Liver (tissue), 9 donors: ENCODE measurements around the gene PMP22. TPM values are rescaled to one million over a fixed set of nuclear protein-coding genes. Genes with fewer than 3 reads are reported as not detected.

Experiments
- DNase-seq: peaks from one replicate; pipeline ENCODE4 v3.0.0-alpha.2; 2017; ENCODE audit warnings: low spot score
- H3K27ac ChIP-seq, 2 donors: one replicate each; pipeline ENCODE4 v1.7.0; 2013; ENCODE audit warnings: inconsistent platforms in 2 of 2, low read length in 2 of 2, control low read depth in 1 of 2, low read depth in 1 of 2, mild to moderate bottlenecking in 1 of 2
- H3K27me3 ChIP-seq, 4 donors: one replicate each; pipeline versions ENCODE4 v1.6.1 to v1.7.0; 2013; ENCODE audit warnings: low read length in 3 of 4, inconsistent platforms in 1 of 4, mild to moderate bottlenecking in 1 of 4, moderate library complexity in 1 of 4; ENCODE audit not compliant: control insufficient read depth in 4 of 4, insufficient read depth in 4 of 4
- H3K36me3 ChIP-seq, 4 donors: one replicate each; pipeline versions ENCODE4 v1.6.1 to v1.7.0; 2013; ENCODE audit warnings: low read length in 3 of 4, mild to moderate bottlenecking in 3 of 4, low read depth in 1 of 4, moderate library complexity in 1 of 4; ENCODE audit not compliant: control insufficient read depth in 4 of 4, insufficient read depth in 3 of 4
- H3K4me1 ChIP-seq, 4 donors: one replicate each; pipeline versions ENCODE4 v1.6.1 to v1.7.0; 2013; ENCODE audit warnings: low read length in 3 of 4, mild to moderate bottlenecking in 3 of 4, moderate library complexity in 1 of 4; ENCODE audit not compliant: control insufficient read depth in 4 of 4, insufficient read depth in 4 of 4
- H3K4me3 ChIP-seq, 3 donors: one replicate each; pipeline versions ENCODE4 v1.6.1 to v1.7.0; 2013; ENCODE audit warnings: low read length in 3 of 3, control low read depth in 1 of 3, low read depth in 1 of 3, mild to moderate bottlenecking in 1 of 3
- H3K9ac ChIP-seq, 2 donors: one replicate each; pipeline ENCODE4 v1.7.0; 2013; ENCODE audit warnings: low read length in 2 of 2, mild to moderate bottlenecking in 2 of 2, moderate library complexity in 2 of 2, control low read depth in 1 of 2, low read depth in 1 of 2
- H3K9me3 ChIP-seq, 4 donors: one replicate each; pipeline versions ENCODE4 v1.6.1 to v1.7.0; 2013; ENCODE audit warnings: low read length in 3 of 4; ENCODE audit not compliant: control insufficient read depth in 4 of 4
- FOXA1 ChIP-seq: IDR thresholded peaks from 2 replicates; pipeline ENCODE4 v1.6.1; 2016; ENCODE audit warnings: antibody characterized with exemption
- FOXA2 ChIP-seq: IDR thresholded peaks from 2 replicates; pipeline ENCODE4 v1.6.1; 2016; ENCODE audit warnings: antibody characterized with exemption
- GABPA ChIP-seq, 2 donors: IDR thresholded peaks in 1 of 2; conservative IDR thresholded peaks in 1 of 2; 2 replicates each; pipeline ENCODE4 v1.6.1; 2016; ENCODE audit warnings: antibody characterized with exemption in 2 of 2, mild to moderate bottlenecking in 1 of 2, moderate library complexity in 1 of 2
- JUND ChIP-seq, 2 donors: IDR thresholded peaks; 2 replicates each; pipeline ENCODE4 v1.6.1; 2016; ENCODE audit warnings: antibody characterized with exemption in 2 of 2
- NR2F2 ChIP-seq: IDR thresholded peaks from 2 replicates; pipeline ENCODE4 v1.6.1; 2016; ENCODE audit warnings: antibody characterized with exemption
- RXRA ChIP-seq, 2 donors: IDR thresholded peaks; 2 replicates each; pipeline ENCODE4 v1.6.1; 2017 to 2018; ENCODE audit warnings: antibody characterized with exemption in 2 of 2, mild to moderate bottlenecking in 1 of 2
- SP1 ChIP-seq: IDR thresholded peaks from 2 replicates; pipeline ENCODE4 v1.6.1; 2018; ENCODE audit warnings: antibody characterized with exemption, mild to moderate bottlenecking
- TAF1 ChIP-seq: conservative IDR thresholded peaks from 2 replicates; pipeline ENCODE4 v1.6.1; 2016; ENCODE audit warnings: antibody characterized with exemption, mild to moderate bottlenecking
- YY1 ChIP-seq: IDR thresholded peaks from 2 replicates; pipeline ENCODE4 v1.6.1; 2016; ENCODE audit warnings: antibody characterized with exemption, mild to moderate bottlenecking
- WGBS: extraction: QIAGEN DNeasy Blood & Tissue Kit; methylation state at CpG from one replicate; pipeline ENCODE4 v1.1.7; 2013; 5-methylcytosine and 5-hydroxymethylcytosine counted together
- polyA plus RNA-seq, 2 donors: library from polyadenylated mRNA; stranded (reverse) in 1 of 2; unstranded in 1 of 2; fragments of 200-250 nt in 1 of 2; fragments of >200 nt in 1 of 2; fragmentation: Nextera tagmentation in 1 of 2; extraction: Ambion mirVana in 1 of 2; gene quantifications; one replicate each; pipeline versions ENCODE4 v1.2.1 to v1.2.3, GENCODE V29; 2013 to 2015
- total RNA-seq, 2 donors: library from RNA; depleted of rRNA; stranded (reverse); fragments of >200 nt; gene quantifications; one replicate each; pipeline ENCODE4 v1.2.3, GENCODE V29; 2014
- TF ChIP-seq, protein P1 (sequence below): IDR thresholded peaks from 2 replicates; pipeline ENCODE4 v1.6.1; 2016; ENCODE audit warnings: antibody characterized with exemption
- TF ChIP-seq, protein P2 (sequence below): IDR thresholded peaks from 2 replicates; pipeline ENCODE4 v1.6.1; 2016; ENCODE audit warnings: antibody characterized with exemption
- TF ChIP-seq, protein P3 (sequence below): IDR thresholded peaks from 2 replicates; pipeline ENCODE4 v1.6.1; 2016; ENCODE audit warnings: antibody characterized with exemption
- donor health status: healthy.
- donor health status: healthy.
- donor health status: healthy.
- donor health status: healthy.
- donor health status: healthy.

PMP22 gene
- total and polyA plus RNA-seq, 4 donors = 3.2 to 9.1 (median 5.7) TPM

DNA sequence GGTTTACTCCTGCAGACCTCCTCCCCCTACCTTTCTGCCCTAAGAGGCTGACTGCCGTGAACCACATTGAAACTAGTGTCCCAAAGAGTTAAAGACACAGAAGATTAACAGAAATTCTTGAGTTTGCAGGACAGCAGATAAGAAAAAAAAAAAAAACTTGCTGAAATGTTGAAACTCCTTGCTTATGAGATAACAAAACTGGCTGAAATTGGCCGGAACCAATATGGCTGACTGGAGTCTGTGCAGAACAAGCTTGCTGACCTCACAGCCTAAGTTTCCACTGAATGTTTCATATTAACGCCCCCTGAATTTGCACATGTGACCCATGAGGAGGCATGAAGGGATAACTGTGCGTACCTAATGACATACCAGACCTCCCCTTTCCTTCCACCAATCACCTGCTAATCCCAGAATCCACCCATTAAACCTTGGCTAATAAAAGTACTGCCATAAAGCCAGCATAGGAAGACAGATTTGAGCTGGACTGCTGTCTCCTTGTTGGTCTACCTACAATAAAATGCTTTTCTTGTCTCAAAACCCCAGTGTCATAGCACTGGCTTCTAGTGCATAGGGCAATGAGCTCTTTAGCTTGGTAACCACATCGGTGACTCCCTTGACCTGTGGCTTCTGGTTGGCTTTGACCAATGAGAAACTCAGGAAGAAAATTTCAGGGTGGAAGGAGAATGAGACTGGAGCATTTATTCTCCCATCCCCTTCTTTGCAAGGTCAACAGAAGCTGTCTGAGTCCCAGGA, 80.1 kb downstream of the PMP22 start:
- Histone ChIP-seq H3K36me3 (no peaks in the 10 kb centered on the region), H3K27me3 (peaks cover 0 to 6% (median 2%) of the 10 kb centered on the region in 4 donors), H3K4me1 (no peaks in the 10 kb centered on the region), H3K9me3 (peaks cover 0 to 1% (median 0%) of the 10 kb centered on the region in 4 donors), H3K9ac (no peak overlapping the region), H3K27ac (no peak overlapping the region), H3K4me3 (no peak overlapping the region)
- WGBS = 76% methylated on average over 5 of the region's 5 CpGs
- no peak for DNase-seq
- no peak for TF ChIP-seq TAF1
- TF ChIP-seq, protein P1, sequence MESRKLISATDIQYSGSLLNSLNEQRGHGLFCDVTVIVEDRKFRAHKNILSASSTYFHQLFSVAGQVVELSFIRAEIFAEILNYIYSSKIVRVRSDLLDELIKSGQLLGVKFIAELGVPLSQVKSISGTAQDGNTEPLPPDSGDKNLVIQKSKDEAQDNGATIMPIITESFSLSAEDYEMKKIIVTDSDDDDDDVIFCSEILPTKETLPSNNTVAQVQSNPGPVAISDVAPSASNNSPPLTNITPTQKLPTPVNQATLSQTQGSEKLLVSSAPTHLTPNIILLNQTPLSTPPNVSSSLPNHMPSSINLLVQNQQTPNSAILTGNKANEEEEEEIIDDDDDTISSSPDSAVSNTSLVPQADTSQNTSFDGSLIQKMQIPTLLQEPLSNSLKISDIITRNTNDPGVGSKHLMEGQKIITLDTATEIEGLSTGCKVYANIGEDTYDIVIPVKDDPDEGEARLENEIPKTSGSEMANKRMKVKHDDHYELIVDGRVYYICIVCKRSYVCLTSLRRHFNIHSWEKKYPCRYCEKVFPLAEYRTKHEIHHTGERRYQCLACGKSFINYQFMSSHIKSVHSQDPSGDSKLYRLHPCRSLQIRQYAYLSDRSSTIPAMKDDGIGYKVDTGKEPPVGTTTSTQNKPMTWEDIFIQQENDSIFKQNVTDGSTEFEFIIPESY = no peak
- TF ChIP-seq GABPA (IDR thresholded peaks at IDR 0.05 in 1 of 2, conservative IDR thresholded peaks at IDR 0.05 in 1 of 2) = no peak
- TF ChIP-seq SP1 = no peak
- TF ChIP-seq, protein P2, sequence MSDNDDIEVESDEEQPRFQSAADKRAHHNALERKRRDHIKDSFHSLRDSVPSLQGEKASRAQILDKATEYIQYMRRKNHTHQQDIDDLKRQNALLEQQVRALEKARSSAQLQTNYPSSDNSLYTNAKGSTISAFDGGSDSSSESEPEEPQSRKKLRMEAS = no peak
- TF ChIP-seq, protein P3, sequence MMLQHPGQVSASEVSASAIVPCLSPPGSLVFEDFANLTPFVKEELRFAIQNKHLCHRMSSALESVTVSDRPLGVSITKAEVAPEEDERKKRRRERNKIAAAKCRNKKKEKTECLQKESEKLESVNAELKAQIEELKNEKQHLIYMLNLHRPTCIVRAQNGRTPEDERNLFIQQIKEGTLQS = no peak
- TF ChIP-seq FOXA2 = no peak
- no peak for TF ChIP-seq FOXA1

DNA sequence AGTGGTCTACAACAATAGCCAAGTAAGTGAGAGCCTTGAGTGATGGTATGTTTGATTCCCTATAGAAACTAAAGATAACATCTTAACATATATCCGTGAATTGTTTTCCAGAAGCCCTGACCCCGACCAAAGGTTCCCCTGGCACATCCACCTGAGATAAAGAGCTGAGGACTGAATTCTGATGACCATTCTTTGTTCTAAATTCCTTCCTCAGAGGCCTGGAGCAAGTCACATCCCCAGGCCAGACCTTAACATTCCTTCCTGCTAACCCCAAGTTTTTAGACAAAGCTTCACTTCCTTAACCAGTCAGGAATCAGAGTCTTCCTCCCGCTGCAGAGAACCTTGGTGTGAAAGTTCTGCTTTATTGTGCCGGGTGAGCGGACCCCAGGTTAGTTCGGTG, 83.3 kb downstream of the PMP22 start:
- WGBS = 83% methylated on average over 6 of the region's 6 CpGs
- Histone ChIP-seq H3K36me3 (no peaks in the 10 kb centered on the region), H3K27ac (no peak overlapping the region), H3K9me3 (no peaks in the 10 kb centered on the region), H3K4me3 (no peak overlapping the region), H3K9ac (no peak overlapping the region), H3K27me3 (peaks cover 2 to 6% (median 3%) of the 10 kb centered on the region in 4 donors), H3K4me1 (no peaks in the 10 kb centered on the region)
- TF ChIP-seq FOXA1 (no peak), JUND (IDR thresholded peaks at IDR 0.05) (no peak), GABPA (IDR thresholded peaks at IDR 0.05 in 1 of 2, conservative IDR thresholded peaks at IDR 0.05 in 1 of 2) (no peak), RXRA (IDR thresholded peaks at IDR 0.05) (no peak), YY1 (no peak), SP1 (no peak), FOXA2 (no peak), NR2F2 (no peak)
- TF ChIP-seq, protein P1 = no peak
- TF ChIP-seq, protein P2 = no peak
- DNase-seq = no peak
